Heart right ventricle (tissue), 16 donors: ENCODE measurements around the gene FOXR1. TPM values are rescaled to one million over a fixed set of nuclear protein-coding genes. Genes with fewer than 3 reads are reported as not detected.
A peak's percentile ranks its signal among the peaks of the same experiment; 100 is the strongest.

Source experiments
- ATAC-seq, 8 donors: fragments of 200-7000 bp; cut with Tn5 transposase; one replicate each; pipeline ENCODE4 v1.9.1; 2020; ENCODE audit warnings: mild to moderate bottlenecking in 8 of 8, moderate library complexity in 8 of 8, moderate number of reproducible peaks in 1 of 8
- DNase-seq, 2 donors: peaks; one replicate each; pipeline ENCODE4 v3.0.0-alpha.2; 2020
- H3K27ac ChIP-seq, 10 donors: fragments of 200-600 bp; sonication (generic) in 2 of 10; one replicate each; pipeline versions ENCODE4 v1.5.0 to v1.8.0; 2020 to 2022; ENCODE audit warnings: mild to moderate bottlenecking in 3 of 10
- H3K27me3 ChIP-seq, 7 donors: fragments of 200-600 bp; one replicate each; pipeline ENCODE4 v1.8.0; 2021 to 2022; ENCODE audit warnings: mild to moderate bottlenecking in 2 of 7
- H3K36me3 ChIP-seq, 9 donors: fragments of 200-600 bp; sonication (generic) in 1 of 9; one replicate each; pipeline versions ENCODE4 v1.5.0 to v1.8.0; 2020 to 2022; ENCODE audit warnings: mild to moderate bottlenecking in 2 of 9
- H3K4me1 ChIP-seq, 9 donors: fragments of 200-600 bp; sonication (generic) in 1 of 9; one replicate each; pipeline versions ENCODE4 v1.5.0 to v1.8.0; 2020 to 2022; ENCODE audit warnings: mild to moderate bottlenecking in 4 of 9
- H3K4me3 ChIP-seq, 10 donors: fragments of 200-600 bp; sonication (generic) in 2 of 10; one replicate each; pipeline versions ENCODE4 v1.5.0 to v1.8.0; 2020 to 2022; ENCODE audit warnings: mild to moderate bottlenecking in 7 of 10, moderate library complexity in 2 of 10
- H3K9me3 ChIP-seq, 11 donors: fragments of 200-600 bp in 10 of 11; sonication (generic) in 2 of 11; one replicate each; pipeline versions ENCODE4 v1.5.0 to v1.8.0; 2013 to 2022; ENCODE audit warnings: mild to moderate bottlenecking in 2 of 11, control low read depth in 1 of 11, moderate library complexity in 1 of 11
- CTCF ChIP-seq, 9 donors: fragments of 200-600 bp; sonication (generic) in 2 of 9; IDR thresholded peaks; one replicate each; pipeline versions ENCODE4 v1.5.0 to v1.8.0; 2021 to 2022; ENCODE audit warnings: antibody characterized with exemption in 9 of 9, mild to moderate bottlenecking in 5 of 9, moderate library complexity in 1 of 9
- WGBS, 2 donors: extraction: QIAGEN DNeasy Blood & Tissue Kit; methylation state at CpG; one replicate each; pipeline ENCODE4 v1.1.7; 2013; ENCODE audit warnings: inconsistent platforms in 1 of 2; 5-methylcytosine and 5-hydroxymethylcytosine counted together
- intact Hi-C, 10 donors: fragments of 100-400 bp; cut with DNase I; formaldehyde crosslinking; loops; one replicate each; pipeline versions ENCODE4 v1.11.1 to v1.14.2; 2022
- polyA plus RNA-seq, 2 donors: library from polyadenylated mRNA; stranded (reverse); fragments of 200-250 nt; gene quantifications; one replicate each; pipeline ENCODE4 v1.2.3, GENCODE V29; 2013
- total RNA-seq, 10 donors: library from RNA; stranded (reverse); fragmentation: NEBNext Ultra II Directional in 3 of 10; extraction: Animal tissue kit (Norgen Biotek cat#: 25700) in 3 of 10; gene quantifications; one replicate each; pipeline versions ENCODE4 v1.2.1 to v1.2.4, GENCODE V29; 2021 to 2023
- donor health status: Arrhythmogenic right ventricular cardiomyopathy.
- donor health status: ischemic (EF 13 %, LVEDD 7.1; RV severe dilation, severe dysfunction).
- donor health status: healthy with polysubstance abuse.
- donor health status: DM: no; HTN: yes; CAD: no.
- donor health status: DM: no; HTN: no; CAD: no.
- donor health status: ischemic (EF 25% LVEDD 6.9; RV normal size, moderate dysfunction).
- donor health status: ischemic (EF 25% LVEDD 5.7; RV mildly dilated, moderate dysfunction).
- donor health status: healthy.
- donor health status: DM: yes; HTN: yes; CAD: no.
- donor health status: Ischemic cardiomyopathy.
- donor health status: ischemic (EF 35%, LVEDD 5.7; RV mildly dilated, moderate dysfunction).
- donor health status: nonischemic (EF 11% LVEDD 7.7; RV severe dilation, severe dysfunction).
- donor health status: DM: yes; HTN: yes; CAD: no.
- donor health status: PGD.
- donor health status: ischemic (EF 29% LVEDD 5.4; RV normal size, mild dysfunction).
- donor health status: nonischemic (EF 23%, LVEDD 6.1; RV moderate dilation, normal function).

The FOXR1 gene
- total and polyA plus RNA-seq, 12 donors: not detected

DNA sequence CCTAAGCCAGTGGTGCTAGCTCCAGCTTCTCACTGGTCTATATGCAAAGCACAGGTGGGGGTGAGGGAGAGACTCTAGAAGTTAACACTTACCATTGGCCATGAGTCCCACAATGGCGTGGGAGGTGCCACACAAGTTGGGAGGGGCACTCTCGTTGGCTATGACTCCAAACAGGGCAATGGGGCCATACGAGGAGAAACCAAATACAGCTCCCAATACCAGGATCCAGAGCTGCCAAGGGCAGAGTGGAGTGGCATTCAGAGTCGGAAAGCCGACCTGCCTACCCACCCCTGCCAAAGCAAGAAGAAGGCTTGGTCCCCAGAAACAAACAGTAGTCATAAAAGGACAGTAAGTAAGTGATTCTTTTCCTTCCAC is 53.5 kb downstream of the FOXR1 start:
- intact Hi-C loops: no loop called here
- Histone ChIP-seq H3K9me3 (no peaks in the 10 kb centered on the region), H3K36me3 (peaks cover 0 to 79% (median 25%) of the 10 kb centered on the region in 9 donors), H3K27ac (peak overlapping the region in 9 of 10 donors; percentile 27 to 87 (median 57)), H3K4me1 (peaks cover 12 to 58% (median 45%) of the 10 kb centered on the region in 9 donors), H3K27me3 (no peaks in the 10 kb centered on the region), H3K4me3 (peak overlapping the region in 2 of 10 donors; percentile 12 to 15)
- 73 to 80% methylated on average over 5 of the region's 5 CpGs for WGBS, 2 donors
- no peak for TF ChIP-seq CTCF (IDR thresholded peaks at IDR 0.05)
- no peak for DNase-seq
- no peak for ATAC-seq

- Histone ChIP-seq H3K4me1 (peaks cover 13 to 56% (median 43%) of the 10 kb centered on the region in 9 donors), H3K36me3 (peaks cover 0 to 74% (median 25%) of the 10 kb centered on the region in 9 donors), H3K27ac (peak overlapping the region in 4 of 10 donors; percentile 57 to 87 (median 66)), H3K27me3 (no peaks in the 10 kb centered on the region), H3K9me3 (no peaks in the 10 kb centered on the region), H3K4me3 (no peak overlapping the region)
- WGBS, 2 donors: 88 to 91% methylated on average over 5 of the region's 5 CpGs
- no peak for DNase-seq
- intact Hi-C loops: no loop called here
- no peak for ATAC-seq
- no peak for TF ChIP-seq CTCF (IDR thresholded peaks at IDR 0.05)
Observed at GRCh38 chr11:119025541-119025940, 54.0 kb downstream of the FOXR1 start.

- intact Hi-C loops: no loop called here
- H3K4me3 ChIP-seq: no peak overlapping the region
- no peaks in the 10 kb centered on the region for H3K27me3 ChIP-seq
- peaks cover 0 to 68% (median 25%) of the 10 kb centered on the region in 9 donors for H3K36me3 ChIP-seq
- DNase-seq (no peak), ATAC-seq (no peak)
- peaks cover 13 to 53% (median 41%) of the 10 kb centered on the region in 9 donors for H3K4me1 ChIP-seq
- no peaks in the 10 kb centered on the region for H3K9me3 ChIP-seq
- peak overlapping the region in 2 of 10 donors; percentile 57 to 87 for H3K27ac ChIP-seq
- 86 to 87% methylated on average over 16 of the region's 16 CpGs for WGBS, 2 donors
- TF ChIP-seq CTCF (IDR thresholded peaks at IDR 0.05): no peak
Observed at GRCh38 chr11:119025978-119026766, 54.6 kb downstream of the FOXR1 start.

GRCh38 chr11:119026970-119027369 is 55.4 kb downstream of the FOXR1 start:
- Histone ChIP-seq H3K36me3 (peaks cover 0 to 60% (median 18%) of the 10 kb centered on the region in 9 donors), H3K4me3 (no peak overlapping the region), H3K9me3 (no peaks in the 10 kb centered on the region), H3K4me1 (peaks cover 13 to 49% (median 39%) of the 10 kb centered on the region in 9 donors), H3K27me3 (no peaks in the 10 kb centered on the region), H3K27ac (no peak overlapping the region)
- ATAC-seq (no peak), DNase-seq (no peak)
- intact Hi-C loops: no loop called here
- WGBS, 2 donors: 96 to 98% methylated on average over 2 of the region's 2 CpGs
- no peak for TF ChIP-seq CTCF (IDR thresholded peaks at IDR 0.05)
